ENCODE data around the gene PRKCD. TPM values are rescaled to one million over a fixed set of nuclear protein-coding genes. Genes with fewer than 3 reads are reported as not detected.

The PRKCD gene
- total RNA-seq, 1 donor from 2014 or later, result 9.9 TPM

- Mint-ChIP-seq H3K36me3 (ENCODE audit: low read depth, unreplicated experiment) (peaks cover 21% of the 10 kb centered on the region), H3K9me3 (ENCODE audit: unreplicated experiment) (no peaks in the 10 kb centered on the region), H3K27me3 (ENCODE audit: unreplicated experiment) (peaks cover 7% of the 10 kb centered on the region), H3K27ac (ENCODE audit: unreplicated experiment) (no peak overlapping the region), H3K4me1 (ENCODE audit: unreplicated experiment) (no peaks in the 10 kb centered on the region), H3K4me3 (ENCODE audit: unreplicated experiment) (no peak overlapping the region)
- TF ChIP-seq, protein P1, sequence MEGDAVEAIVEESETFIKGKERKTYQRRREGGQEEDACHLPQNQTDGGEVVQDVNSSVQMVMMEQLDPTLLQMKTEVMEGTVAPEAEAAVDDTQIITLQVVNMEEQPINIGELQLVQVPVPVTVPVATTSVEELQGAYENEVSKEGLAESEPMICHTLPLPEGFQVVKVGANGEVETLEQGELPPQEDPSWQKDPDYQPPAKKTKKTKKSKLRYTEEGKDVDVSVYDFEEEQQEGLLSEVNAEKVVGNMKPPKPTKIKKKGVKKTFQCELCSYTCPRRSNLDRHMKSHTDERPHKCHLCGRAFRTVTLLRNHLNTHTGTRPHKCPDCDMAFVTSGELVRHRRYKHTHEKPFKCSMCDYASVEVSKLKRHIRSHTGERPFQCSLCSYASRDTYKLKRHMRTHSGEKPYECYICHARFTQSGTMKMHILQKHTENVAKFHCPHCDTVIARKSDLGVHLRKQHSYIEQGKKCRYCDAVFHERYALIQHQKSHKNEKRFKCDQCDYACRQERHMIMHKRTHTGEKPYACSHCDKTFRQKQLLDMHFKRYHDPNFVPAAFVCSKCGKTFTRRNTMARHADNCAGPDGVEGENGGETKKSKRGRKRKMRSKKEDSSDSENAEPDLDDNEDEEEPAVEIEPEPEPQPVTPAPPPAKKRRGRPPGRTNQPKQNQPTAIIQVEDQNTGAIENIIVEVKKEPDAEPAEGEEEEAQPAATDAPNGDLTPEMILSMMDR (IDR thresholded peaks at IDR 0.05; ENCODE audit: unreplicated experiment), result no peak
- no peak for DNase-seq (ENCODE audit: low spot score)
Observed at GRCh38 chr3:53180305-53181023, 19.5 kb downstream of the PRKCD start.

DNA sequence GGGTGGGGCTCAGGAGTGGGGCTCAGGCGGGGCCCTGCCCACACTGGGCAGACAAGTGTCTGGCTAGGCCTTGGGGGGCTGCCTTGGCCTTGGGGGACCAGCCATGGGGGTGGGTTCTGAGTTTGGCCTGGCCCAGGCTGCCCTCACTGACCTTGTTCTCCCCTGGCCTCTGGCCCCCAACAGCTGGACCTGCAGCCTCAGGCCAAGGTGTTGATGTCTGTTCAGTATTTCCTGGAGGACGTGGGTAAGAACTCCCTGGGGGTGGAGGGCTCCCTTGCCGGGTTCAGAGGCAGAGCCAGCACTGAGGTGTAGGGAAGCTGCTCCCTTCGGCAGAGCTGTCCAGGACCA, 20.0 kb downstream of the PRKCD start:
- H3K27me3 Mint-ChIP-seq (ENCODE audit: unreplicated experiment), result peaks cover 7% of the 10 kb centered on the region
- DNase-seq (ENCODE audit: low spot score), result no peak
- no peak overlapping the region for H3K4me3 Mint-ChIP-seq (ENCODE audit: unreplicated experiment)
- H3K4me1 Mint-ChIP-seq (ENCODE audit: unreplicated experiment), result no peaks in the 10 kb centered on the region
- TF ChIP-seq, protein P1 (IDR thresholded peaks at IDR 0.05; ENCODE audit: unreplicated experiment), result no peak
- H3K27ac Mint-ChIP-seq (ENCODE audit: unreplicated experiment), result no peak overlapping the region
- no peaks in the 10 kb centered on the region for H3K9me3 Mint-ChIP-seq (ENCODE audit: unreplicated experiment)
- peaks cover 21% of the 10 kb centered on the region for H3K36me3 Mint-ChIP-seq (ENCODE audit: low read depth, unreplicated experiment)

GRCh38 chr3:53181528-53181927, 20.5 kb downstream of the PRKCD start:
- Mint-ChIP-seq H3K27ac (ENCODE audit: unreplicated experiment) (no peak overlapping the region), H3K4me1 (ENCODE audit: unreplicated experiment) (no peaks in the 10 kb centered on the region), H3K36me3 (ENCODE audit: low read depth, unreplicated experiment) (peaks cover 21% of the 10 kb centered on the region), H3K27me3 (ENCODE audit: unreplicated experiment) (peaks cover 7% of the 10 kb centered on the region), H3K9me3 (ENCODE audit: unreplicated experiment) (no peaks in the 10 kb centered on the region), H3K4me3 (ENCODE audit: unreplicated experiment) (no peak overlapping the region)
- DNase-seq (ENCODE audit: low spot score), result no peak
- TF ChIP-seq, protein P1 (IDR thresholded peaks at IDR 0.05; ENCODE audit: unreplicated experiment), result no peak

GRCh38 chr3:53182764-53183355, 21.9 kb downstream of the PRKCD start:
- H3K36me3 Mint-ChIP-seq (ENCODE audit: low read depth, unreplicated experiment), result peaks cover 25% of the 10 kb centered on the region
- no peak for DNase-seq (ENCODE audit: low spot score)
- H3K27me3 Mint-ChIP-seq (ENCODE audit: unreplicated experiment), result peaks cover 5% of the 10 kb centered on the region

DNA sequence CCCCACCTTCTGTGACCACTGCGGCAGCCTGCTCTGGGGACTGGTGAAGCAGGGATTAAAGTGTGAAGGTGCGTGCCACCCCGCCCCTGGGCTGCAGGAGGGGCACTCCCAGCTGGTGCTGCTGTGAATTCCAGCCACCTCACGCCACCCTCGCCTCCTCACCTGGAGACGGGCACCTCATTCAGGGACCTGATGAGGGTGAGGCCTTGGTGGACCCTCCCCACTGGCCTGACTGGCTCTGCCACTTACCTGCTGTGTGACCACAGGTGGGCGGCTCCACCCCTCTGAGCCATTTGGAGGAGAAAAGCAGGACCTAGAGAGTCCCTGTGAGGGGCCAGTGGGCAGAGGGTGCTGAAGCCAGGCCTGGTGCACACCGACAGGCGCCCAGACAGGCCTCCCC, 22.5 kb downstream of the PRKCD start:
- H3K4me1 Mint-ChIP-seq (ENCODE audit: unreplicated experiment), result no peaks in the 10 kb centered on the region
- H3K36me3 Mint-ChIP-seq (ENCODE audit: low read depth, unreplicated experiment), result peaks cover 25% of the 10 kb centered on the region

More at GRCh38 chr3:53182764-53183355, 21.9 kb downstream of the PRKCD start:
- Mint-ChIP-seq H3K9me3 (ENCODE audit: unreplicated experiment) (no peaks in the 10 kb centered on the region), H3K4me1 (ENCODE audit: unreplicated experiment) (no peaks in the 10 kb centered on the region), H3K27ac (ENCODE audit: unreplicated experiment) (no peak overlapping the region), H3K4me3 (ENCODE audit: unreplicated experiment) (no peak overlapping the region)
- TF ChIP-seq, protein P1 (IDR thresholded peaks at IDR 0.05; ENCODE audit: unreplicated experiment), result no peak

More for the DNA sequence above, 22.5 kb downstream of the PRKCD start:
- DNase-seq (ENCODE audit: low spot score), result no peak
- H3K4me3 Mint-ChIP-seq (ENCODE audit: unreplicated experiment), result no peak overlapping the region
- TF ChIP-seq, protein P1 (IDR thresholded peaks at IDR 0.05; ENCODE audit: unreplicated experiment), result no peak
- peaks cover 5% of the 10 kb centered on the region for H3K27me3 Mint-ChIP-seq (ENCODE audit: unreplicated experiment)
- no peaks in the 10 kb centered on the region for H3K9me3 Mint-ChIP-seq (ENCODE audit: unreplicated experiment)
- H3K27ac Mint-ChIP-seq (ENCODE audit: unreplicated experiment), result no peak overlapping the region

Data from endothelial cell (in vitro differentiated cells).